ENCODE results near the gene OR2M4. TPM values are rescaled to one million over a fixed set of nuclear protein-coding genes. Genes with fewer than 3 reads are reported as not detected.
A peak's percentile ranks its signal among the peaks of the same experiment; 100 is the strongest.

The OR2M4 gene, protein sequence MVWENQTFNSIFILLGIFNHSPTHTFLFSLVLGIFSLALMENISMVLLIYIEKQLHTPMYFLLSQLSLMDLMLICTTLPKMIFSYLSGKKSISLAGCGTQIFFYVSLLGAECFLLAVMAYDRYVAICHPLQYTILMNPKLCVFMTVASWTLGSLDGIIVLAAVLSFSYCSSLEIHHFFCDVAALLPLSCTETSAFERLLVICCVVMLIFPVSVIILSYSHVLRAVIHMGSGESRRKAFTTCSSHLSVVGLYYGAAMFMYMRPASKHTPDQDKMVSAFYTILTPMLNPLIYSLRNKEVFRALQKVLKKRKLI
- total RNA-seq (2021; ENCODE audit: unreplicated experiment) (not detected), Bru-seq, nascent RNA (not detected), BruChase-seq, experiment 1, labeled RNA remaining after a 6-hour chase (not detected), BruChase-seq, experiment 2, labeled RNA remaining after a 2-hour chase (percentile 6 among the genes with signal in this experiment)
- polyA plus RNA-seq (2012), result not detected in 2 replicates
- long read RNA-seq, result 0 reads

DNA sequence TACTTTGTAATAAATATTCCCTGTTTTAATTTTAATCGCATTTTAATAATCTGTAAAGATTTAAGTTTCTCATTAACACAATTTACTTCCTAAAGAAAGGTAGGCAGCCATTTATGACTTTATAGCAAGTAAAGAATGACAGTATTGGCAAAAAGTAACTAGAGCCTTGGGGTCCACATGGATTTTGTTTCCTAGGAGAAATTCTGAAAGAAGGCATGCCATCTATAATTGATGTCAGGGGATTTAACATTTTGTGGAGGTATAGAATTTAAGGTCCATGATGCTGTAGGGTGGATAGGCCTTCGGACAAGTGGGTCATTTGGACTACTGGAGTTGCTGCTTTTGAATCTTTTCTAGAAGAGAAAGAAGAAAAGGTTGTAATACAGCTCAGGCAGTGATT, at the start of gene OR2M4:
Gene OR2M4, plus strand, starts transcription at position 301 of the 400 bp plus-strand sequence. CDS start 7,512 bp downstream, outside the sequence.
- Histone ChIP-seq H3K79me2 (ENCODE audit: insufficient read depth, low read length) (no peaks in the 10 kb centered on the region), H3K27me3 (ENCODE audit: insufficient read depth, low read length) (no peaks in the 10 kb centered on the region), H3K9me3 (ENCODE audit: control insufficient read depth in 1 of 2, insufficient read depth in 1 of 2, low read depth in 1 of 2, low read length in 2 of 2) (peaks cover 0 to 18% of the 10 kb centered on the region in 2 experiments; a peak in 2 of 4 replicates), H3K4me2 (ENCODE audit: low read length) (no peak within 1 kb of the TSS), H3K4me1 (ENCODE audit: control insufficient read depth in 1 of 2, insufficient read depth in 2 of 2, low read length in 2 of 2) (no peaks in the 10 kb centered on the region), H3K9ac (ENCODE audit: low read length) (no peak within 1 kb of the TSS), H2AFZ (ENCODE audit: low read depth, low read length, poor library complexity, severe bottlenecking) (no peak within 1 kb of the TSS), H3K36me3 (ENCODE audit: control insufficient read depth in 1 of 2, insufficient read depth in 2 of 2, low read length in 2 of 2) (no peaks in the 10 kb centered on the region), H4K20me1 (ENCODE audit: insufficient read depth) (no peaks in the 10 kb centered on the region), H3K4me3 (replicated peaks in 1 of 2; ENCODE audit: low read depth in 1 of 2, low read length in 2 of 2) (no peak within 1 kb of the TSS), H3K27ac (ENCODE audit: low read depth, low read length) (no peak within 1 kb of the TSS), H3K9me2 (ENCODE audit: insufficient read depth) (no peaks in the 10 kb centered on the region)
- ChIA-PET POLR2A (no interaction called here), RAD21 (ENCODE audit: low non-redundant PET in 1 of 2, low total read pairs in 2 of 2, uncharacterized antibody in 2 of 2, unreplicated experiment in 2 of 2) (no interaction called here), CTCF (no interaction called here)
- intact Hi-C loops (cut with micrococcal nuclease), result no loop called here
- BruUV-seq (replicated peaks), result no TSS peak
- no peak for ATAC-seq
- DNase-seq (ENCODE audit: low read depth, low spot score), result no peak
- TF ChIP-seq EZH2 (IDR thresholded peaks at IDR 0.05), result no peak
- TF ChIP-seq, protein P1, sequence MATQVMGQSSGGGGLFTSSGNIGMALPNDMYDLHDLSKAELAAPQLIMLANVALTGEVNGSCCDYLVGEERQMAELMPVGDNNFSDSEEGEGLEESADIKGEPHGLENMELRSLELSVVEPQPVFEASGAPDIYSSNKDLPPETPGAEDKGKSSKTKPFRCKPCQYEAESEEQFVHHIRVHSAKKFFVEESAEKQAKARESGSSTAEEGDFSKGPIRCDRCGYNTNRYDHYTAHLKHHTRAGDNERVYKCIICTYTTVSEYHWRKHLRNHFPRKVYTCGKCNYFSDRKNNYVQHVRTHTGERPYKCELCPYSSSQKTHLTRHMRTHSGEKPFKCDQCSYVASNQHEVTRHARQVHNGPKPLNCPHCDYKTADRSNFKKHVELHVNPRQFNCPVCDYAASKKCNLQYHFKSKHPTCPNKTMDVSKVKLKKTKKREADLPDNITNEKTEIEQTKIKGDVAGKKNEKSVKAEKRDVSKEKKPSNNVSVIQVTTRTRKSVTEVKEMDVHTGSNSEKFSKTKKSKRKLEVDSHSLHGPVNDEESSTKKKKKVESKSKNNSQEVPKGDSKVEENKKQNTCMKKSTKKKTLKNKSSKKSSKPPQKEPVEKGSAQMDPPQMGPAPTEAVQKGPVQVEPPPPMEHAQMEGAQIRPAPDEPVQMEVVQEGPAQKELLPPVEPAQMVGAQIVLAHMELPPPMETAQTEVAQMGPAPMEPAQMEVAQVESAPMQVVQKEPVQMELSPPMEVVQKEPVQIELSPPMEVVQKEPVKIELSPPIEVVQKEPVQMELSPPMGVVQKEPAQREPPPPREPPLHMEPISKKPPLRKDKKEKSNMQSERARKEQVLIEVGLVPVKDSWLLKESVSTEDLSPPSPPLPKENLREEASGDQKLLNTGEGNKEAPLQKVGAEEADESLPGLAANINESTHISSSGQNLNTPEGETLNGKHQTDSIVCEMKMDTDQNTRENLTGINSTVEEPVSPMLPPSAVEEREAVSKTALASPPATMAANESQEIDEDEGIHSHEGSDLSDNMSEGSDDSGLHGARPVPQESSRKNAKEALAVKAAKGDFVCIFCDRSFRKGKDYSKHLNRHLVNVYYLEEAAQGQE (IDR thresholded peaks at IDR 0.05; ENCODE audit: low read depth), result no peak
- TF ChIP-seq POLR2AphosphoS5 (IDR thresholded peaks at IDR 0.05; ENCODE audit: low read depth, low read length), result no peak
- TF ChIP-seq ZNF274 (IDR thresholded peaks at IDR 0.05; ENCODE audit: low read depth, low read length), result no peak
- no peak for TF ChIP-seq SP1 (IDR thresholded peaks at IDR 0.05; ENCODE audit: low read depth)
- no peak for TF ChIP-seq POLR2A (IDR thresholded peaks at IDR 0.05; ENCODE audit: borderline replicate concordance, extremely low read depth, insufficient read depth, insufficient read length)
- TF ChIP-seq ZFX (IDR thresholded peaks at IDR 0.05), result no peak
- TF ChIP-seq, protein P2, sequence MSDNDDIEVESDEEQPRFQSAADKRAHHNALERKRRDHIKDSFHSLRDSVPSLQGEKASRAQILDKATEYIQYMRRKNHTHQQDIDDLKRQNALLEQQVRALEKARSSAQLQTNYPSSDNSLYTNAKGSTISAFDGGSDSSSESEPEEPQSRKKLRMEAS (IDR thresholded peaks at IDR 0.05), result no peak
- TF ChIP-seq YY1 (IDR thresholded peaks at IDR 0.05; ENCODE audit: extremely low read depth, insufficient replicate concordance, low read depth, low read length), result no peak
- no peak for TF ChIP-seq SIN3A (IDR thresholded peaks at IDR 0.05; ENCODE audit: low read depth)
- no peak for TF ChIP-seq EZH2phosphoT487 (IDR thresholded peaks at IDR 0.05; ENCODE audit: borderline replicate concordance)
- no peak for TF ChIP-seq CEBPB (IDR thresholded peaks at IDR 0.05; ENCODE audit: low read depth)
- no peak for TF ChIP-seq EGR1 (IDR thresholded peaks at IDR 0.05; ENCODE audit: low read depth)
- no peak for TF ChIP-seq ELF1 (IDR thresholded peaks at IDR 0.05; ENCODE audit: borderline replicate concordance, low read depth)
- no peak for TF ChIP-seq FOSL1 (IDR thresholded peaks at IDR 0.05; ENCODE audit: low read depth)
- no peak for TF ChIP-seq JUND (IDR thresholded peaks at IDR 0.05)
- TF ChIP-seq, protein P3, sequence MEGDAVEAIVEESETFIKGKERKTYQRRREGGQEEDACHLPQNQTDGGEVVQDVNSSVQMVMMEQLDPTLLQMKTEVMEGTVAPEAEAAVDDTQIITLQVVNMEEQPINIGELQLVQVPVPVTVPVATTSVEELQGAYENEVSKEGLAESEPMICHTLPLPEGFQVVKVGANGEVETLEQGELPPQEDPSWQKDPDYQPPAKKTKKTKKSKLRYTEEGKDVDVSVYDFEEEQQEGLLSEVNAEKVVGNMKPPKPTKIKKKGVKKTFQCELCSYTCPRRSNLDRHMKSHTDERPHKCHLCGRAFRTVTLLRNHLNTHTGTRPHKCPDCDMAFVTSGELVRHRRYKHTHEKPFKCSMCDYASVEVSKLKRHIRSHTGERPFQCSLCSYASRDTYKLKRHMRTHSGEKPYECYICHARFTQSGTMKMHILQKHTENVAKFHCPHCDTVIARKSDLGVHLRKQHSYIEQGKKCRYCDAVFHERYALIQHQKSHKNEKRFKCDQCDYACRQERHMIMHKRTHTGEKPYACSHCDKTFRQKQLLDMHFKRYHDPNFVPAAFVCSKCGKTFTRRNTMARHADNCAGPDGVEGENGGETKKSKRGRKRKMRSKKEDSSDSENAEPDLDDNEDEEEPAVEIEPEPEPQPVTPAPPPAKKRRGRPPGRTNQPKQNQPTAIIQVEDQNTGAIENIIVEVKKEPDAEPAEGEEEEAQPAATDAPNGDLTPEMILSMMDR (IDR thresholded peaks at IDR 0.05 in 2 of 3, conservative IDR thresholded peaks at IDR 0.05 in 1 of 3; ENCODE audit: borderline replicate concordance in 1 of 3, insufficient read depth in 1 of 3, low read depth in 2 of 3, low read length in 2 of 3), result no peak
- no peak for TF ChIP-seq CBX3 (IDR thresholded peaks at IDR 0.05; ENCODE audit: low read depth)

Measured in HCT116 (cell line).